HEK293T (cell line): ENCODE measurements around the gene DUSP22.

ENCODE experiments used
- ARNT ChIP-seq: fragments of 450-650 bp; IDR thresholded peaks from 2 replicates; pipeline ENCODE4 v1.6.1; 2017; ENCODE audit warnings: mild to moderate bottlenecking
- BHLHE40 ChIP-seq: fragments of 450-650 bp; IDR thresholded peaks from 2 replicates; pipeline ENCODE4 v1.6.1; 2016; ENCODE audit warnings: mild to moderate bottlenecking, moderate library complexity, borderline replicate concordance
- ELF4 ChIP-seq: fragments of 450-650 bp; IDR thresholded peaks from 2 replicates; pipeline ENCODE4 v1.6.1; 2017; ENCODE audit warnings: antibody characterized with exemption
- FOXA1 ChIP-seq: fragments of 450-650 bp; IDR thresholded peaks from 2 replicates; pipeline ENCODE4 v1.6.1; 2016; ENCODE audit warnings: mild to moderate bottlenecking
- FOXK2 ChIP-seq: fragments of 450-650 bp; IDR thresholded peaks from 2 replicates; pipeline ENCODE4 v1.6.1; 2016; ENCODE audit warnings: mild to moderate bottlenecking
- FOXM1 ChIP-seq: fragments of 450-650 bp; IDR thresholded peaks from 2 replicates; pipeline ENCODE4 v1.6.1; 2017; ENCODE audit warnings: mild to moderate bottlenecking, borderline replicate concordance
- HDGF ChIP-seq: fragments of 450-650 bp; IDR thresholded peaks from 2 replicates; pipeline ENCODE4 v1.6.1; 2017; ENCODE audit warnings: antibody characterized with exemption, borderline replicate concordance
- LEF1 ChIP-seq: fragments of 450-650 bp; IDR thresholded peaks from 2 replicates; pipeline ENCODE4 v1.6.1; 2017; ENCODE audit warnings: mild to moderate bottlenecking, borderline replicate concordance
- NFRKB ChIP-seq: fragments of 450-650 bp; IDR thresholded peaks from 2 replicates; pipeline ENCODE4 v1.6.1; 2016; ENCODE audit warnings: mild to moderate bottlenecking, moderate library complexity
- SP1 ChIP-seq: fragments of 450-650 bp; IDR thresholded peaks from 2 replicates; pipeline ENCODE4 v1.6.1; 2017
- SUZ12 ChIP-seq: fragments of 450-650 bp; IDR thresholded peaks from 2 replicates; pipeline ENCODE4 v1.6.1; 2016; ENCODE audit warnings: mild to moderate bottlenecking
- TARDBP ChIP-seq: fragments of 450-650 bp; IDR thresholded peaks from 2 replicates; pipeline ENCODE4 v1.6.1; 2016
- ZNF384 ChIP-seq: fragments of 450-650 bp; IDR thresholded peaks from 2 replicates; pipeline ENCODE4 v1.6.1; 2016

GRCh38 chr6:336159-337114 is 44.1 kb downstream of the DUSP22 start:
- TF ChIP-seq FOXA1 (no peak), ZNF384 (no peak), HDGF (no peak), FOXM1 (no peak), SP1 (no peak), LEF1 (no peak), ELF4 (no peak), BHLHE40 (no peak), FOXK2 (no peak), ARNT (no peak), TARDBP (no peak), NFRKB (no peak), SUZ12 (no peak)
